Stimulated activated CD8-positive, alpha-beta memory T cell treated with anti-CD3 and anti-CD28 coated beads, Interleukin-15, amount 100 ng/mL, for 4 hours (primary cell): Measurements from ENCODE around the gene HIF3A.
"Not testable (repeated sequence)": the region's sequence is repeated elsewhere in the genome, so short reads cannot be mapped to it uniquely, and the experiment has no call there.

Source experiments
- DNase-seq, 2 donors: peaks; one replicate each; pipeline ENCODE4 v3.0.0-alpha.2; 2020; ENCODE audit warnings: low read depth in 2 of 2

Gene HIF3A

GRCh38 chr19:46294494-46294893 is 2.3 kb upstream of the HIF3A start:
- no peak for DNase-seq

- DNase-seq = no peak
These were observed 1.2 kb upstream of the HIF3A start for GRCh38 chr19:46295401-46296201.

GRCh38 chr19:46296202-46296480 is 701 bp upstream of the HIF3A start:
- no peak for DNase-seq

GRCh38 chr19:46297700-46298478 is 1.0 kb downstream of the HIF3A start:
- no peak for DNase-seq

GRCh38 chr19:46298479-46299003 is 1.7 kb downstream of the HIF3A start:
- DNase-seq = no peak

- DNase-seq = no peak
These were observed 2.2 kb downstream of the HIF3A start for GRCh38 chr19:46299004-46299509.

- DNase-seq = no peak
These were observed 2.9 kb downstream of the HIF3A start for GRCh38 chr19:46299695-46300094.

GRCh38 chr19:46303322-46303690 is 6.5 kb downstream of the HIF3A start:
- no peak for DNase-seq

- DNase-seq = no peak
These were observed 7.0 kb downstream of the HIF3A start for GRCh38 chr19:46303691-46304397.

GRCh38 chr19:46306501-46306900 is 9.7 kb downstream of the HIF3A start:
- no peak for DNase-seq

GRCh38 chr19:46308510-46308909 is 11.7 kb downstream of the HIF3A start:
- no peak for DNase-seq

- DNase-seq = no peak
These were observed 12.2 kb downstream of the HIF3A start for GRCh38 chr19:46309056-46309455.

- no peak for DNase-seq
These were observed 14.6 kb downstream of the HIF3A start for GRCh38 chr19:46311444-46311843.

- not testable (repeated sequence) for DNase-seq
These were observed 17.0 kb downstream of the HIF3A start for GRCh38 chr19:46313540-46314469.

GRCh38 chr19:46317339-46317738 is 20.5 kb downstream of the HIF3A start:
- DNase-seq = no peak

GRCh38 chr19:46319613-46320012 is 22.8 kb downstream of the HIF3A start:
- no peak for DNase-seq

GRCh38 chr19:46320559-46320958 is 23.7 kb downstream of the HIF3A start:
- no peak for DNase-seq

GRCh38 chr19:46321653-46322052 is 24.8 kb downstream of the HIF3A start:
- DNase-seq = no peak

- not testable (repeated sequence) for DNase-seq
These were observed 26.4 kb downstream of the HIF3A start for GRCh38 chr19:46323227-46323626.

GRCh38 chr19:46324277-46324676 is 27.4 kb downstream of the HIF3A start:
- no peak for DNase-seq

- DNase-seq = no peak
These were observed 29.8 kb downstream of the HIF3A start for GRCh38 chr19:46326608-46327007.
